ENCODE data around the gene CACNA1B.

CACNA1B gene

DNA sequence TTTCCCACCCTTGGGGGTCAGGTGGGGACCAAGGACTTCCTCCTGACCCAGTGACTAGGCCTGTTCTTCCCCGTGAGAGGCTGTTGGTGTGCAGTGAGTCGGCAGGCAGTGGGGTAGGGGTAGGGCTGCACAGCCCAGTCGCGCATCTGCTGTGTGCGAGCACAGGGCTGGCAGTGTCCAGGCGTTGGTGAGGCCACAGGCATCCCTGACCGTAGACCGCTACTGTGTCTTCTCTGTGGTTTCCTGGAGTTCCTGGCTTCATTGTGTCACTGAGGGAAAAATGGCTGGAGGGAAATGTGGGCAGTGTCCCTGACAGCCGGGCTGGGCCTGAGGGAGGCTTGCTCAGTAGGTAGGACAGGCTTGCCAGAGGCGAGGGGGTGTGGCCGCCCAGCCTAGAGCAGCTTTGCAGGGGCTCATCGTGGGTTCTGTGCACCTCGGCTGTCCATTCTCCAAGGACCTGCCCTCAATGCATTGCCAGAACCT lies 95.4 kb downstream of the CACNA1B start:
- no peaks in the 10 kb centered on the region for H3K36me3 ChIP-seq (replicated peaks; ENCODE audit: insufficient read depth, low read length)
- peaks cover 29% of the 10 kb centered on the region for H3K27me3 ChIP-seq (replicated peaks; ENCODE audit: insufficient read depth, low read length)
- H4K20me1 ChIP-seq (ENCODE audit: insufficient read depth, low read length) = no peaks in the 10 kb centered on the region
- no peak for DNase-seq
- no peaks in the 10 kb centered on the region for H3K9me2 ChIP-seq (replicated peaks; ENCODE audit: insufficient read depth, low read length)
- no peaks in the 10 kb centered on the region for H3F3A ChIP-seq (ENCODE audit: insufficient read depth, low read length)
- H3K27ac ChIP-seq (ENCODE audit: low read length) = no peak overlapping the region
- no peaks in the 10 kb centered on the region for H3K9me3 ChIP-seq (replicated peaks; ENCODE audit: insufficient read depth, low read length)
- H3K79me2 ChIP-seq (ENCODE audit: low read length) = no peaks in the 10 kb centered on the region
- TF ChIP-seq, protein P1, sequence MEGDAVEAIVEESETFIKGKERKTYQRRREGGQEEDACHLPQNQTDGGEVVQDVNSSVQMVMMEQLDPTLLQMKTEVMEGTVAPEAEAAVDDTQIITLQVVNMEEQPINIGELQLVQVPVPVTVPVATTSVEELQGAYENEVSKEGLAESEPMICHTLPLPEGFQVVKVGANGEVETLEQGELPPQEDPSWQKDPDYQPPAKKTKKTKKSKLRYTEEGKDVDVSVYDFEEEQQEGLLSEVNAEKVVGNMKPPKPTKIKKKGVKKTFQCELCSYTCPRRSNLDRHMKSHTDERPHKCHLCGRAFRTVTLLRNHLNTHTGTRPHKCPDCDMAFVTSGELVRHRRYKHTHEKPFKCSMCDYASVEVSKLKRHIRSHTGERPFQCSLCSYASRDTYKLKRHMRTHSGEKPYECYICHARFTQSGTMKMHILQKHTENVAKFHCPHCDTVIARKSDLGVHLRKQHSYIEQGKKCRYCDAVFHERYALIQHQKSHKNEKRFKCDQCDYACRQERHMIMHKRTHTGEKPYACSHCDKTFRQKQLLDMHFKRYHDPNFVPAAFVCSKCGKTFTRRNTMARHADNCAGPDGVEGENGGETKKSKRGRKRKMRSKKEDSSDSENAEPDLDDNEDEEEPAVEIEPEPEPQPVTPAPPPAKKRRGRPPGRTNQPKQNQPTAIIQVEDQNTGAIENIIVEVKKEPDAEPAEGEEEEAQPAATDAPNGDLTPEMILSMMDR (IDR thresholded peaks at IDR 0.05; ENCODE audit: low read length) = no peak
- TF ChIP-seq EZH2 (optimal IDR thresholded peaks at IDR 0.05; ENCODE audit: low read depth, low read length) (no peak), EZH2phosphoT487 (IDR thresholded peaks at IDR 0.05; ENCODE audit: low read length) (no peak)
- no peak overlapping the region for H3K4me2 ChIP-seq (ENCODE audit: low read depth, low read length)
- no peak overlapping the region for H3K4me3 ChIP-seq (ENCODE audit: low read length)
- H3K9ac ChIP-seq (ENCODE audit: low read length) = no peak overlapping the region
- no peak overlapping the region for H2AFZ ChIP-seq (ENCODE audit: low read length)
- H3K4me1 ChIP-seq (ENCODE audit: low read length) = no peaks in the 10 kb centered on the region

DNA sequence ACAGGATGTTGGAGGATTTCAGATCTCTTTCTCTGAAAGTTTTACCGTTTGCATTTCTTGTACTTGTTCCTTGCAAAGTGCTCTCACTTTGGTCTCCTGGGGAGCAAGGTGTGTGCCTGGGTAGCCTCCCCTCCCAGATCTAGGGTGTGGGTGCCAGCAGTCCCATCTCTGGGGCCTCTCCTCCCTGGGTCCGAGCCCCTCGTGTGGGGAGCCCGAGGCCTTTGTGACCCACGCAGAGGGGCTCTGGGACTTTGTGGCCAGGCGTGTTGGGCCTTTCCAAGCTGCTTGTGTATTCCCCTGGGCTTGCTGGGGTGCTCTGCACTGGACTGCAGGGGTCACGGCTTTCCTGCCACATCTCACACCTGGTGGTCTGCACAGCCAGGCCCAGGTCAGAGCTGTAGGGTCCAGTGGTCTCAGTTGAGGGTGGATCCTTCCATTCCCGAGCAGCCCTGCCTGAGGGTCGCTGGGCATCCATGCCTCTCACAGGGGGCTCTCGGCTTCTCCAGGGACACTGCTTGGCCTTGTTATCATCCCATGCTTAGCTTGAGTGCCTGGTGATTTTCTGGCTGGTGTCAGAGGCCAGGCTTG lies 96.3 kb downstream of the CACNA1B start:
- no peaks in the 10 kb centered on the region for H3F3A ChIP-seq (ENCODE audit: insufficient read depth, low read length)
- H3K4me3 ChIP-seq (ENCODE audit: low read length) = no peak overlapping the region
- no peak overlapping the region for H2AFZ ChIP-seq (ENCODE audit: low read length)
- no peaks in the 10 kb centered on the region for H4K20me1 ChIP-seq (ENCODE audit: insufficient read depth, low read length)
- no peaks in the 10 kb centered on the region for H3K79me2 ChIP-seq (ENCODE audit: low read length)
- TF ChIP-seq EZH2 (optimal IDR thresholded peaks at IDR 0.05; ENCODE audit: low read depth, low read length) = no peak
- no peak for TF ChIP-seq EZH2phosphoT487 (IDR thresholded peaks at IDR 0.05; ENCODE audit: low read length)
- TF ChIP-seq, protein P1 (IDR thresholded peaks at IDR 0.05; ENCODE audit: low read length) = no peak
- no peak for DNase-seq
- H3K27ac ChIP-seq (ENCODE audit: low read length) = no peak overlapping the region
- peaks cover 28% of the 10 kb centered on the region for H3K27me3 ChIP-seq (replicated peaks; ENCODE audit: insufficient read depth, low read length)
- H3K9me3 ChIP-seq (replicated peaks; ENCODE audit: insufficient read depth, low read length) = no peaks in the 10 kb centered on the region
- H3K9ac ChIP-seq (ENCODE audit: low read length) = no peak overlapping the region
- H3K4me1 ChIP-seq (ENCODE audit: low read length) = no peaks in the 10 kb centered on the region
- H3K4me2 ChIP-seq (ENCODE audit: low read depth, low read length) = no peak overlapping the region
- no peaks in the 10 kb centered on the region for H3K36me3 ChIP-seq (replicated peaks; ENCODE audit: insufficient read depth, low read length)
- no peaks in the 10 kb centered on the region for H3K9me2 ChIP-seq (replicated peaks; ENCODE audit: insufficient read depth, low read length)

DNA sequence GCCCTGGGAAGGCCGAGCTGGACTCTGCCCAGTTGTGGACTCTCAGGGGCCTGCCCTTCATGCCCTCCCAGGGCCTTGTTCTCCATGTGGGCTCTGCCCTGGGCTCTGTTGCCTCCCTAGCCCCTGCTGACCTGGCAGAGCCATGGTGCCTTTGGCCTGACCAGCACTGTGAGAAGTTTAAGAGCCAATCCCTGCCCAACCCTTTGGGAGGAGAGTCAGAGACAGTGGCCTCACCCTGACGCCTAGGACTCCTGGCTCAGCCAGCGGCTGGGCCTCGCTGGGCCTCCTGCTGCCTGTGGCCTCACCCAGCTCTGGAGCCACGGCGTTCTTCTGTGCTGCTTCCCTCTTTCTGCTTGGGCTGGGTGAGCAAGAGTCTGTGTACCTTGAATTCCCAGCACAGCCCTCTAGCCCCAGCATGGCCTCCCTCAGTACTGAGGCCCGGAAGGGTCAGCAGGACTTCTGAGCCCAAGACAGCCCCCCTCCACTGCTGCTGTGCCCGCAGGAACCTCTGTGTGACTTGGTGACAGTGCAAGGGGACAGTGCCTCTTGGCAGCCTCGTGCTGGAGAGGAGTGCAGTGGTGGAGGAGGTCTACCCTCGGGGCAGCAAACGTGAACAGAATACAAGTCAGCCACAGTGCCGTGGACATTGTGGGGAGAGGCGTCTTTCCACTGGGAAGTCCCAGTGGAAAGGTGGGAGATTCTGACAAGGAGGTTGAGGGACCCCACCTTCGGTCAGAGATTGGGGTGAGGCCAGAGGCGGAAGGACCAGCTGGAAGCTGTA lies 97.4 kb downstream of the CACNA1B start:
- DNase-seq = no peak
- H3K4me2 ChIP-seq (ENCODE audit: low read depth, low read length) = no peak overlapping the region
- no peaks in the 10 kb centered on the region for H3K79me2 ChIP-seq (ENCODE audit: low read length)
- H3F3A ChIP-seq (ENCODE audit: insufficient read depth, low read length) = no peaks in the 10 kb centered on the region
- H4K20me1 ChIP-seq (ENCODE audit: insufficient read depth, low read length) = no peaks in the 10 kb centered on the region
- no peaks in the 10 kb centered on the region for H3K9me3 ChIP-seq (replicated peaks; ENCODE audit: insufficient read depth, low read length)
- H3K4me1 ChIP-seq (ENCODE audit: low read length) = no peaks in the 10 kb centered on the region
- no peaks in the 10 kb centered on the region for H3K9me2 ChIP-seq (replicated peaks; ENCODE audit: insufficient read depth, low read length)
- H3K4me3 ChIP-seq (ENCODE audit: low read length) = no peak overlapping the region
- H2AFZ ChIP-seq (ENCODE audit: low read length) = no peak overlapping the region
- H3K9ac ChIP-seq (ENCODE audit: low read length) = no peak overlapping the region
- H3K27me3 ChIP-seq (replicated peaks; ENCODE audit: insufficient read depth, low read length) = peaks cover 34% of the 10 kb centered on the region
- H3K27ac ChIP-seq (ENCODE audit: low read length) = no peak overlapping the region
- H3K36me3 ChIP-seq (replicated peaks; ENCODE audit: insufficient read depth, low read length) = no peaks in the 10 kb centered on the region
- no peak for TF ChIP-seq EZH2 (optimal IDR thresholded peaks at IDR 0.05; ENCODE audit: low read depth, low read length)
- TF ChIP-seq EZH2phosphoT487 (IDR thresholded peaks at IDR 0.05; ENCODE audit: low read length) = no peak
- TF ChIP-seq, protein P1 (IDR thresholded peaks at IDR 0.05; ENCODE audit: low read length) = no peak
